AG04449 (cell line): Measurements from ENCODE around the gene TNS1.

ENCODE experiments used
- CTCF ChIA-PET: fragments of 350-600 bp; formaldehyde crosslinking; extraction: SDS; loops from one replicate; lab custom pipeline; 2021; ENCODE audit warnings: antibody characterized with exemption; lab: Yijun Ruan, JAX
- POLR2A ChIA-PET: fragments of 400-600, 350-600 bp; formaldehyde crosslinking; extraction: SDS; loops from one replicate; lab custom pipeline; 2020; ENCODE audit warnings: antibody characterized with exemption, inconsistent platforms; lab: Yijun Ruan, JAX
- DNase-seq: peaks from one replicate; pipeline ENCODE4 v3.0.0-alpha.2; 2010; ENCODE audit warnings: low read depth, low spot score
- H3K4me3 ChIP-seq: 2 replicates; pipeline ENCODE4 v1.5.1; 2011; ENCODE audit warnings: low read depth, mild to moderate bottlenecking, control low read depth, low read length
- TF ChIP-seq, protein P1 (sequence below): IDR thresholded peaks from one replicate; pipeline ENCODE4 v1.5.1; 2011; ENCODE audit warnings: mild to moderate bottlenecking, moderate library complexity, low read length, control low read depth, inconsistent platforms; ENCODE audit not compliant: insufficient read depth; ENCODE audit errors: missing control alignments

TNS1 gene

DNA sequence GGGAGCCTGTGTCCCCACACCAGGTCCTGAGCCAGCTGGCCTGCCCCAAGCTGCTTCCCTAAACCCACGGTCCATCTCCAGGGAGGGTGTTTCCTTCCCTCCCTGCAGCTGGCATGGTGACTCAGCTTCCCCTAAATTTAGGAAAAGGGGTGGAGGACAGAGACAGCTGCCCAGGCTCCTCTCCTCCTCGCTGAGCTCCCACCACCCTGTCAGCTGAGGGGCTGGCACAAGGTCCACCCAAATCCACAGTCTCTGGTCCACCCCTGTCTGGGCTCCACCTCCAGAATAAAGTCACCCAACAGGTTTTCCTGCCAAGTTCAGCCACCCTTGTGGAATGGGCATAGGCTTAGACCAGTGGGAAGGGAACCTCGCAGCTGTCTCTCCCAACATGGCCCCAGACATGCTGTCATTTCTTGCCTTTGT lies 156.5 kb downstream of the TNS1 start:
- TF ChIP-seq, protein P1, sequence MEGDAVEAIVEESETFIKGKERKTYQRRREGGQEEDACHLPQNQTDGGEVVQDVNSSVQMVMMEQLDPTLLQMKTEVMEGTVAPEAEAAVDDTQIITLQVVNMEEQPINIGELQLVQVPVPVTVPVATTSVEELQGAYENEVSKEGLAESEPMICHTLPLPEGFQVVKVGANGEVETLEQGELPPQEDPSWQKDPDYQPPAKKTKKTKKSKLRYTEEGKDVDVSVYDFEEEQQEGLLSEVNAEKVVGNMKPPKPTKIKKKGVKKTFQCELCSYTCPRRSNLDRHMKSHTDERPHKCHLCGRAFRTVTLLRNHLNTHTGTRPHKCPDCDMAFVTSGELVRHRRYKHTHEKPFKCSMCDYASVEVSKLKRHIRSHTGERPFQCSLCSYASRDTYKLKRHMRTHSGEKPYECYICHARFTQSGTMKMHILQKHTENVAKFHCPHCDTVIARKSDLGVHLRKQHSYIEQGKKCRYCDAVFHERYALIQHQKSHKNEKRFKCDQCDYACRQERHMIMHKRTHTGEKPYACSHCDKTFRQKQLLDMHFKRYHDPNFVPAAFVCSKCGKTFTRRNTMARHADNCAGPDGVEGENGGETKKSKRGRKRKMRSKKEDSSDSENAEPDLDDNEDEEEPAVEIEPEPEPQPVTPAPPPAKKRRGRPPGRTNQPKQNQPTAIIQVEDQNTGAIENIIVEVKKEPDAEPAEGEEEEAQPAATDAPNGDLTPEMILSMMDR = no peak
- DNase-seq = no peak
- ChIA-PET POLR2A (interaction anchor here (1.2 to 1.6 kb wide), 2 partner anchors 11 kb away, joined by 3 to 4 read pairs; no protein-coding TSS in a partner anchor), CTCF (interaction anchor here (0.7 to 1.5 kb wide), 5 partner anchors 11 to 141 kb away, joined by 3 read pairs; no protein-coding TSS in a partner anchor)
- no peak overlapping the region for H3K4me3 ChIP-seq

DNA sequence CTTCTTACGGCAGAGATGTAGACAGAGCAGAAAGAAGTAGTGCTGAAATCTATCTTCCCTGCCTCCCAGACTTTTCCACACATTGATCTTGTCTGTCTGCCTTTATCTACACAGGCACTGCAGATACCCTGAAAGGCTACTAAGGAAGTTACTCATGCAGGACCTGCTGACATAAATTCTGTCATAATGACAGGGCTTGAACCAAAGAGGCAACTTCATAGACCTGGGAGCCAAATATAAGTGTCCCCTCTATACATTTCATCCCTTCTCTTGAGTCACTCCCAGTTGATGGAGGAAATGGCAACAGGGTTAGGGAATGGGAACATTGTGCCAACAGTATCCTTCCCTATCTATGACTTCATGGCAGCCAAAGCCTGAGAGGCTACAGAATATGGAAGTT lies 157.5 kb downstream of the TNS1 start:
- TF ChIP-seq, protein P1 = no peak
- DNase-seq = no peak
- no peak overlapping the region for H3K4me3 ChIP-seq
- CTCF ChIA-PET = interaction anchor here (0.7 to 2.1 kb wide), 7 partner anchors 11 to 143 kb away, joined by 3 to 12 read pairs (median 3); no protein-coding TSS in a partner anchor
- POLR2A ChIA-PET = interaction anchor here (0.6 to 1.2 kb wide), 2 partner anchors 10 to 17 kb away, joined by 3 read pairs; no protein-coding TSS in a partner anchor

DNA sequence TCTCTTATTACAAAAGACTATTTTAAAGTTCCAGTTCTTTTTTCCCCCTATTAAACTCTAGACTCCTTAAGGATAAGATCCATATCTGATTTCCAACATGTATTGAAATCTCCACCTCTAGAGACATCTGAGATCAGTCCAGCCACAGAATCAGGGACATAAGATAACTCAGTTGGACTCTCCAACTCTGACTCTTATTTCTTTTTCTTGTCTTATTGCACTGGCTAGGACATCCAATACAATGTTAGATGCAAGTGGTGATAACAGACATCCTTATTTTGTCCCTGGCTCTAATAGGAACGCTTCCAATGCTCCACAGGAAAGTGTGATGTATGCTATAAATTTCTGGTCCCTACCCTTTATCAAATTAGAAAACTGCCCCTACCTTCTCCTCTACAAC lies 158.1 kb downstream of the TNS1 start:
- no peak for DNase-seq
- CTCF ChIA-PET = interaction anchor here (0.8 to 2.1 kb wide), 5 partner anchors 10 to 224 kb away, joined by 3 to 12 read pairs (median 3); partner anchors contain the start of gene RUFY4
- POLR2A ChIA-PET = no interaction called here
- H3K4me3 ChIP-seq = no peak overlapping the region
- TF ChIP-seq, protein P1 = no peak

DNA sequence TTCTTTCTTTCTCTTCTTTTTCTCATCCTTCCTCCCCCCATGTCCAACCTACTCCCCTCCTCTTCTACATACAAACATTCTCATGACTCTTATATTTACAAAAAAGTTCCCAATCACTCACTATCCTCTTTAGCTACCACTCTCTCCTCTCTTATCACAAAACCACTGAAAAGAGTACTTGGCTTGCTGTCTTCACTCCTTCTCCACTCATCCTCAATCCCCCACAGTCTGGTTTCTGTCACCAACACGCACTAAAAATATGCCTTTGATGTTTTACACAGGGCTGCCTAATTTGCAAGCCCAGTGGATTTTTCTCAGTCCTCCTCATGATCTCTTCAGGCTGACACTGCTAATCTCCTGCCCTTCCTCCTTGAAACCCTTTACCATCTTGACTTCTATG lies 159.5 kb downstream of the TNS1 start:
- H3K4me3 ChIP-seq = no peak overlapping the region
- no peak for DNase-seq
- TF ChIP-seq, protein P1 = no peak
- ChIA-PET POLR2A (no interaction called here), CTCF (interaction anchor here (0.6 to 2.1 kb wide), 3 partner anchors 9 to 16 kb away, joined by 3 to 12 read pairs (median 3); no protein-coding TSS in a partner anchor)

DNA sequence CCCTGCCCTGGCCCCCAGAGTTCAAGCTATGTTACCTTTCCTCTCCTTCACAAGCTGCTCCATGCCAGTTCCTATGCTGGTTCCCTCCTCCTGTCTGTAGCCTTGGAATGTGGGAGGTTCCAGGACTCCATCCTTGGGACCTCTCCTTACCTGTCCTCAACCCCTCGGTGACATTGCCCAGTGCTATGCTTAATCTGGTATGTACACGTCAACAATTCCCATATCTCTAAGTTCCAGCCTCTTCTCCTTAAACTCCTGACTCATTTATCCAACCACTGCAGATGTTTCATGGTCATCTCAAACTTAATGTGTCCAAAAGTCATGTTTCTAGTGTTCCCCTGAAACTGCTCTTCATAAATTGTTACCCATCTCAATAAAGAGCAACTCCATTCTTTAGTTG lies 160.8 kb downstream of the TNS1 start:
- ChIA-PET CTCF (no interaction called here), POLR2A (no interaction called here)
- TF ChIP-seq, protein P1 = no peak
- DNase-seq = no peak
- no peak overlapping the region for H3K4me3 ChIP-seq

DNA sequence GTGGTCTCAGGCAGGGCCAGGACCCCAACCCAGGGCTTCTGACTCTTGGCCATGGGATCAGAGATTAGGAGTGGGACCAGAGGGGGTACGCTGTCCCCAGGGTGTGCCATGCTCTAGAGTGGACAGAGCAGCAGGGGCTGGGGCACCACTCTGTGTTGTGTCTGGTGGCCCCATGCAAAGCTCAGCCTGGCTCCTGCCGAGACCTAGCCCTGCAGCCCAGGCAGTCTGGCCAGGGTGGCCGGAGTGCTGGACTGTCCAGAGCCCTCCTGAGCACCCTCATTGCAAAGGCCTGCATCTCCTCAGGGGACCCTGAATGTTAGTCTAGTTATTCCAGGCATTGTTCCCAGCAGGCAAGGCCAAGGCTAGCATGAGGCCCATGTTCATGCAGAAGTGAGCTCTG lies 162.3 kb downstream of the TNS1 start:
- no peak for DNase-seq
- H3K4me3 ChIP-seq = no peak overlapping the region
- POLR2A ChIA-PET = interaction anchor here (0.7 kb wide), 1 partner anchor 13 kb away, joined by 3 read pairs; no protein-coding TSS in a partner anchor
- CTCF ChIA-PET = interaction anchor here (1.6 kb wide), 1 partner anchor 10 kb away, joined by 4 read pairs; no protein-coding TSS in a partner anchor
- TF ChIP-seq, protein P1 = no peak
